Measurements from ENCODE around the gene PSMB5. TPM values are rescaled to one million over a fixed set of nuclear protein-coding genes. Genes with fewer than 3 reads are reported as not detected.

The PSMB5 gene
- total and polyA plus RNA-seq, 2 of the 13 experiments (the other 11 are each of a cell fraction or from before 2014, with no cell fraction given), result 705 to 871 TPM

DNA sequence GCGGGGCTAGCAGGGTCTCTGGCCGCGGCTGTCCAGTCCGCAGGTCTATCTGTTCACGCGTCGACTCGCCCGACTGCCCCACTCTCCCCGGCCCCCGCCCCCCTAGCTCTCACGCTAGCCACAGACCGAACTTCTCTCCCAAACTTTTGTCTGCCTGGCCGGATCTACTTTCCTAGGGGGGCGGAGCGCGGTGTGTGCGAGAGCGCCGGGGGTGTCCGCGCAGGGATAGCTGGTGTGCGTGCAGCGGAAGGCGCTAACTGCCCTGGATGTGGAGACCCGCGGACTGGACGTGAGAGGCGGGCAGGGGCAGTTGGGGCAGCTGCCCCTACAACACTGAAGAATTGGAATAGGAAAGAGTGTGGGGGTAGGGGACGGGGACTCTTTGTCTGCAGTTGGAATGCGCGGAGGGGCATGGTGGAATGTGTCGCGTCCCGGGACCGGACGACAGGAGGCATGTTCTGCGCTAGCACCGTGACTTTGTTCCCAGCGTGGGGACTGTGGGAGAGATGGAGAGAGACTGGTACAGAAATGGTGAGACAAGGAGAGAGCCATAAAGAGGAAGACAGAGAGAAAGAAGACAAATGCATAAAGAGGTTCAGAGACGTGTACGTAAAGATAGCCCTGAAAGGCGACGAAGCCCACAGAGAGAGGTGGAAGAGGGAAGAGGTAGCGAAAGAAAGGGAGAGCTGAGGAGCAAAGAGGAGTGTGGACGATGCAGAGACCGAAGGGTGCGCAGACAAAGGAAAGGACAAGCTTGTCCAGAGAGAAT is 52.0 kb downstream of the PSMB5 start, which contains the start of gene AJUBA (continued):
- TF ChIP-seq CENPT (CRISPR knock-in tag; IDR thresholded peaks at IDR 0.05; ENCODE audit: low read depth) (no peak), BRCA1 (CRISPR knock-in tag; IDR thresholded peaks at IDR 0.05) (no peak), RBM22 (optimal IDR thresholded peaks at IDR 0.05; ENCODE audit: low read length) (no peak), CBX1 (IDR thresholded peaks at IDR 0.05; ENCODE audit: low read depth) (peak; percentile 98), ZBTB8A (CRISPR knock-in tag; IDR thresholded peaks at IDR 0.05; ENCODE audit: borderline replicate concordance, low read depth) (peak; percentile 93; the same call in 1 of the 2 replicates), CHD2 (IDR thresholded peaks at IDR 0.05; ENCODE audit: low read depth, low read length) (peak; percentile 94), KLF6 (CRISPR knock-in tag; IDR thresholded peaks at IDR 0.05) (peak; percentile 66; the same call in 1 of the 2 replicates), YY1 (IDR thresholded peaks at IDR 0.05; ENCODE audit: insufficient read depth, insufficient replicate concordance, low read depth, low read length) (peak; percentile 82), AGO1 (IDR thresholded peaks at IDR 0.05; ENCODE audit: low read depth, low read length, poor library complexity, severe bottlenecking) (peak; percentile 82), CAMTA2 (CRISPR knock-in tag; IDR thresholded peaks at IDR 0.05; ENCODE audit: borderline replicate concordance) (no peak), AKAP8 (CRISPR knock-in tag; IDR thresholded peaks at IDR 0.05) (peak; percentile 96), ESRRA (CRISPR knock-in tag; IDR thresholded peaks at IDR 0.05; ENCODE audit: low read depth) (no peak; the same call in 1 of the 2 replicates)
- TF ChIP-seq, protein P1, sequence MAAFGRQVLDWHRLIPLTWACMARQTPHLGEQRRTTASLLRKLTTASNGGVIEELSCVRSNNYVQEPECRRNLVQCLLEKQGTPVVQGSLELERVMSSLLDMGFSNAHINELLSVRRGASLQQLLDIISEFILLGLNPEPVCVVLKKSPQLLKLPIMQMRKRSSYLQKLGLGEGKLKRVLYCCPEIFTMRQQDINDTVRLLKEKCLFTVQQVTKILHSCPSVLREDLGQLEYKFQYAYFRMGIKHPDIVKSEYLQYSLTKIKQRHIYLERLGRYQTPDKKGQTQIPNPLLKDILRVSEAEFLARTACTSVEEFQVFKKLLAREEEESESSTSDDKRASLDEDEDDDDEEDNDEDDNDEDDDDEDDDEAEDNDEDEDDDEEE (CRISPR knock-in tag; IDR thresholded peaks at IDR 0.05), result no peak
- TF ChIP-seq, protein P2, sequence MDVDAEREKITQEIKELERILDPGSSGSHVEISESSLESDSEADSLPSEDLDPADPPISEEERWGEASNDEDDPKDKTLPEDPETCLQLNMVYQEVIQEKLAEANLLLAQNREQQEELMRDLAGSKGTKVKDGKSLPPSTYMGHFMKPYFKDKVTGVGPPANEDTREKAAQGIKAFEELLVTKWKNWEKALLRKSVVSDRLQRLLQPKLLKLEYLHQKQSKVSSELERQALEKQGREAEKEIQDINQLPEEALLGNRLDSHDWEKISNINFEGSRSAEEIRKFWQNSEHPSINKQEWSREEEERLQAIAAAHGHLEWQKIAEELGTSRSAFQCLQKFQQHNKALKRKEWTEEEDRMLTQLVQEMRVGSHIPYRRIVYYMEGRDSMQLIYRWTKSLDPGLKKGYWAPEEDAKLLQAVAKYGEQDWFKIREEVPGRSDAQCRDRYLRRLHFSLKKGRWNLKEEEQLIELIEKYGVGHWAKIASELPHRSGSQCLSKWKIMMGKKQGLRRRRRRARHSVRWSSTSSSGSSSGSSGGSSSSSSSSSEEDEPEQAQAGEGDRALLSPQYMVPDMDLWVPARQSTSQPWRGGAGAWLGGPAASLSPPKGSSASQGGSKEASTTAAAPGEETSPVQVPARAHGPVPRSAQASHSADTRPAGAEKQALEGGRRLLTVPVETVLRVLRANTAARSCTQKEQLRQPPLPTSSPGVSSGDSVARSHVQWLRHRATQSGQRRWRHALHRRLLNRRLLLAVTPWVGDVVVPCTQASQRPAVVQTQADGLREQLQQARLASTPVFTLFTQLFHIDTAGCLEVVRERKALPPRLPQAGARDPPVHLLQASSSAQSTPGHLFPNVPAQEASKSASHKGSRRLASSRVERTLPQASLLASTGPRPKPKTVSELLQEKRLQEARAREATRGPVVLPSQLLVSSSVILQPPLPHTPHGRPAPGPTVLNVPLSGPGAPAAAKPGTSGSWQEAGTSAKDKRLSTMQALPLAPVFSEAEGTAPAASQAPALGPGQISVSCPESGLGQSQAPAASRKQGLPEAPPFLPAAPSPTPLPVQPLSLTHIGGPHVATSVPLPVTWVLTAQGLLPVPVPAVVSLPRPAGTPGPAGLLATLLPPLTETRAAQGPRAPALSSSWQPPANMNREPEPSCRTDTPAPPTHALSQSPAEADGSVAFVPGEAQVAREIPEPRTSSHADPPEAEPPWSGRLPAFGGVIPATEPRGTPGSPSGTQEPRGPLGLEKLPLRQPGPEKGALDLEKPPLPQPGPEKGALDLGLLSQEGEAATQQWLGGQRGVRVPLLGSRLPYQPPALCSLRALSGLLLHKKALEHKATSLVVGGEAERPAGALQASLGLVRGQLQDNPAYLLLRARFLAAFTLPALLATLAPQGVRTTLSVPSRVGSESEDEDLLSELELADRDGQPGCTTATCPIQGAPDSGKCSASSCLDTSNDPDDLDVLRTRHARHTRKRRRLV (CRISPR knock-in tag; IDR thresholded peaks at IDR 0.05), result no peak
- TF ChIP-seq, protein P3, sequence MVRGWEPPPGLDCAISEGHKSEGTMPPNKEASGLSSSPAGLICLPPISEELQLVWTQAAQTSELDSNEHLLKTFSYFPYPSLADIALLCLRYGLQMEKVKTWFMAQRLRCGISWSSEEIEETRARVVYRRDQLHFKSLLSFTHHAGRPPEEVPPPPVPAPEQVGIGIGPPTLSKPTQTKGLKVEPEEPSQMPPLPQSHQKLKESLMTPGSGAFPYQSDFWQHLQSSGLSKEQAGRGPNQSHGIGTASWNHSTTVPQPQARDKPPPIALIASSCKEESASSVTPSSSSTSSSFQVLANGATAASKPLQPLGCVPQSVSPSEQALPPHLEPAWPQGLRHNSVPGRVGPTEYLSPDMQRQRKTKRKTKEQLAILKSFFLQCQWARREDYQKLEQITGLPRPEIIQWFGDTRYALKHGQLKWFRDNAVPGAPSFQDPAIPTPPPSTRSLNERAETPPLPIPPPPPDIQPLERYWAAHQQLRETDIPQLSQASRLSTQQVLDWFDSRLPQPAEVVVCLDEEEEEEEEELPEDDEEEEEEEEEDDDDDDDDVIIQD (CRISPR knock-in tag; IDR thresholded peaks at IDR 0.05; ENCODE audit: low read depth), result peak; percentile 89
- TF ChIP-seq, protein P4, sequence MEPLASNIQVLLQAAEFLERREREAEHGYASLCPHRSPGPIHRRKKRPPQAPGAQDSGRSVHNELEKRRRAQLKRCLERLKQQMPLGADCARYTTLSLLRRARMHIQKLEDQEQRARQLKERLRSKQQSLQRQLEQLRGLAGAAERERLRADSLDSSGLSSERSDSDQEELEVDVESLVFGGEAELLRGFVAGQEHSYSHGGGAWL (CRISPR knock-in tag; IDR thresholded peaks at IDR 0.05), result peak; percentile 87; the same call in 1 of the 2 replicates
- TF ChIP-seq, protein P5, sequence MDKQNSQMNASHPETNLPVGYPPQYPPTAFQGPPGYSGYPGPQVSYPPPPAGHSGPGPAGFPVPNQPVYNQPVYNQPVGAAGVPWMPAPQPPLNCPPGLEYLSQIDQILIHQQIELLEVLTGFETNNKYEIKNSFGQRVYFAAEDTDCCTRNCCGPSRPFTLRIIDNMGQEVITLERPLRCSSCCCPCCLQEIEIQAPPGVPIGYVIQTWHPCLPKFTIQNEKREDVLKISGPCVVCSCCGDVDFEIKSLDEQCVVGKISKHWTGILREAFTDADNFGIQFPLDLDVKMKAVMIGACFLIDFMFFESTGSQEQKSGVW (CRISPR knock-in tag; IDR thresholded peaks at IDR 0.05; ENCODE audit: borderline replicate concordance), result no peak
- TF ChIP-seq, protein P6, sequence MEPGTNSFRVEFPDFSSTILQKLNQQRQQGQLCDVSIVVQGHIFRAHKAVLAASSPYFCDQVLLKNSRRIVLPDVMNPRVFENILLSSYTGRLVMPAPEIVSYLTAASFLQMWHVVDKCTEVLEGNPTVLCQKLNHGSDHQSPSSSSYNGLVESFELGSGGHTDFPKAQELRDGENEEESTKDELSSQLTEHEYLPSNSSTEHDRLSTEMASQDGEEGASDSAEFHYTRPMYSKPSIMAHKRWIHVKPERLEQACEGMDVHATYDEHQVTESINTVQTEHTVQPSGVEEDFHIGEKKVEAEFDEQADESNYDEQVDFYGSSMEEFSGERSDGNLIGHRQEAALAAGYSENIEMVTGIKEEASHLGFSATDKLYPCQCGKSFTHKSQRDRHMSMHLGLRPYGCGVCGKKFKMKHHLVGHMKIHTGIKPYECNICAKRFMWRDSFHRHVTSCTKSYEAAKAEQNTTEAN (CRISPR knock-in tag; conservative IDR thresholded peaks at IDR 0.05), result no peak
